Activated naive CD8-positive, alpha-beta T cell treated with anti-CD3 and anti-CD28 coated beads, Interleukin-2, amount 50 U/mL, for 24 hours (primary cell): ENCODE data around the gene STRIP2.
"Not testable (repeated sequence)": the region's sequence is repeated elsewhere in the genome, so short reads cannot be mapped to it uniquely, and the experiment has no call there.

Source experiments
- ATAC-seq: fragments of 150-1000 bp; cut with Tn5 transposase; one replicate; pipeline ENCODE4 v1.10.0; 2021
- DNase-seq: peaks from one replicate; pipeline ENCODE4 v3.0.0; 2021
- H3K27ac Mint-ChIP-seq: one replicate; pipeline ENCODE4 v1.8.0; 2021; ENCODE audit warnings: mild to moderate bottlenecking, mixed read lengths
- H3K27me3 Mint-ChIP-seq: one replicate; pipeline ENCODE4 v1.8.0; 2021; ENCODE audit warnings: mixed read lengths
- H3K36me3 Mint-ChIP-seq: one replicate; pipeline ENCODE4 v1.8.0; 2021; ENCODE audit warnings: low read depth, mixed read lengths
- H3K4me1 Mint-ChIP-seq: one replicate; pipeline ENCODE4 v1.8.0; 2021; ENCODE audit warnings: mixed read lengths
- H3K4me3 Mint-ChIP-seq: one replicate; pipeline ENCODE4 v1.8.0; 2021; ENCODE audit warnings: mild to moderate bottlenecking, moderate library complexity, mixed read lengths
- H3K9me3 Mint-ChIP-seq: one replicate; pipeline ENCODE4 v1.8.0; 2021; ENCODE audit warnings: mixed read lengths

Gene STRIP2

DNA sequence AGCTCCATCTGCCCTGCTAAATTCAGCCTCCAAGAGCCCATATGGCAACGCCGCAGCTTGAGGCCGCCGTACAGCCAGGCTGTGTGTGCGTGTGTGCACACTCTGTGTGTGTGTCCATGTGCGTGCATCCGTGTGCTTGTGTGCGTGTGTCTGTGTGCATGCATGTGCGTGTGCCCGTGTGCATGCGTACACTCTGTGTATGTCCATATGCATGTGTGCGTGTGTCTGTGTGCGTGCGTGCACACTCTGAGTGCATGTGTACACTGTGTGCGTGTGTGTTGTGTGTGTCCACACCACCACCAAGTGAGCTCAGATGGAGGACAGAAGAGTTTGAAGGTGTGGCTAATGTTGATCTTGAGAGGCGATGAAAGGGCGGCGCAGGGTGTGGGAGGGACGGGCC, 98.1 kb downstream of the STRIP2 start:
- ATAC-seq (no peak), DNase-seq (no peak)
- Mint-ChIP-seq H3K4me1 (peaks cover 34% of the 10 kb centered on the region), H3K36me3 (no peaks in the 10 kb centered on the region), H3K9me3 (no peaks in the 10 kb centered on the region), H3K4me3 (no peak overlapping the region), H3K27me3 (no peaks in the 10 kb centered on the region), H3K27ac (no peak overlapping the region)

DNA sequence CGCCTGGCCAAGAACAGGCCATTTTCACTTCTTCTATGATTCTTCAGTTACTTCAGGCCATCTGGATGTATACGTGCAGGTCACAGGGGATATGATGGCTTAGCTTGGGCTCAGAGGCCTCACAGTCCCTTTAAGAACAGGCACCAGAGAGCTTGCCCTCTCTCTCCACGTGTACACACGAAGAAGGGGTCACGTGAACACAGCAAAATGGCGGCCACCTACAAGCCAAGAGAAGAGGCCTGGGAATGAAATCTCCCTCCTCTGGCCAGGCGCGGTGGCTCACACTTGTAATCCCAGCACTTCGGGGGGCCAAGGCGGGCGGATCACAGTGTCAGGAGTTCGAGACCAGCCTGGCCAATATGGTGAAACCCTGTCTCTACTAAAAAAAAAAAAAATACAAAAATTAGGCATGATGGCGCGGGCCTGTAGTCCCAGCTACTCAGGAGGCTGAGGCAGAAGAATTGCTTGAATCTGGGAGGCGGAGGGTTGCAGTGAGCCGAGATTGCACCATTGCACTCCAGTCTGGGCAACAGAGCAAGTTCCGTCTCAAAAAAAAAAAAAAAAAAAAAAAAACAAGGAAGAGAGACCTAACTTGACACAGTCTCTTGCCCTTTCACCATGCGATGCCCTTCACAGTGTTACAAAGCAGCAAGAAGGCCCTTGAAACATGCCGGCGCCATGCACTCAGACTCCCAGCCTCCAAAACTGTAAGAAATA, 100.5 kb downstream of the STRIP2 start:
- peaks cover 40% of the 10 kb centered on the region for H3K4me1 Mint-ChIP-seq
- DNase-seq, H3K9me3 Mint-ChIP-seq, H3K36me3 Mint-ChIP-seq, ATAC-seq, H3K27me3 Mint-ChIP-seq, H3K4me3 Mint-ChIP-seq, H3K27ac Mint-ChIP-seq: not testable (repeated sequence)

DNA sequence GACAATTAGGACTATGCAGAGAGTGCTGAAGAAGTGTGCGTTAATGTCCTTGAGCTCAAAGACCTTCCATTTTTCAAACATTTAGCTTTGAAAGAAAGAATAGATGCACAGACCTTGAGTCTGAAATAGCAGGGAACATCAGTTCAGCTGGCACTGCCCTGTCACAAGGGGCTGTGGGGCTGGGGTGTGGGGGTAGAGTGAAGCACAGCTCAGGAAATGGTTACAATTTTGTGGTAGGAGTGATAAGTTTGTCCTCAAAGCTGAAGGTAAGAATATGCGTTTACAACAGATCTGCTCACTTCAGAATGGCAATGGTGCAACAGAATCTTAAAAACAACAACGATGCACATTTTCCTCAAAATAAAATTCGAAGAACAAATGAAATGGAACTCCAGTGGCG, 101.7 kb downstream of the STRIP2 start:
- peak; percentile 16 for DNase-seq

DNA sequence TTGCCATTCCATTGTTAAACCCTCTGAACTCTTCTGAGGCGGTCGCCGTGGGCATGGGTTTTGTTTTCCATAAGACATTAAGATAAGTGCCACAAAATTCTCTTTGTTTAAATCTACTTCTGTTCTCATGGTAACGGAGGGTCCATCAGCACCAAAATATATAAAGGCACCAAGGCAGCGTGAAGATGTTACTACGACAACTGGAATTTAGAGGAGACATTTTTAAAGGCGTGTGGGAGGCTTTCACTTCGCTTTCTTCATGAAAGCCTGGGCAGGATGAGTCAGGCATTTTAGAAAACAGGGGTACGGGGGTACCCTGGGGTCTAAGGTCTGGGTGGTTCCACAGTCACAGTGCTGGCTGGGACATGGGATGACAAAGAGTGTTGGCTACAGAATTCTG, 102.1 kb downstream of the STRIP2 start:
- Mint-ChIP-seq H3K4me3 (peak overlapping the region; percentile 24), H3K27ac (peak overlapping the region; percentile 61), H3K36me3 (no peaks in the 10 kb centered on the region), H3K27me3 (peaks cover 4% of the 10 kb centered on the region), H3K4me1 (peaks cover 26% of the 10 kb centered on the region), H3K9me3 (no peaks in the 10 kb centered on the region)
- no peak for DNase-seq
- ATAC-seq, result peak; percentile 47

More for the DNA sequence above, 101.7 kb downstream of the STRIP2 start:
- H3K36me3 Mint-ChIP-seq, result no peaks in the 10 kb centered on the region
- peaks cover 30% of the 10 kb centered on the region for H3K4me1 Mint-ChIP-seq
- peak overlapping the region; percentile 61 for H3K27ac Mint-ChIP-seq
- H3K4me3 Mint-ChIP-seq, result peak overlapping the region; percentile 24
- no peaks in the 10 kb centered on the region for H3K27me3 Mint-ChIP-seq
- H3K9me3 Mint-ChIP-seq, result no peaks in the 10 kb centered on the region
- ATAC-seq, result peak; percentile 60
